Smooth muscle cell (in vitro differentiated cells): ENCODE measurements around the gene TMPRSS9. TPM values are rescaled to one million over a fixed set of nuclear protein-coding genes. Genes with fewer than 3 reads are reported as not detected.

ENCODE experiments used
- DNase-seq: peaks from one replicate; lab custom pipeline; 2025; ENCODE audit not compliant: unreplicated experiment; lab: John Stamatoyannopoulos, UW
- H2AFZ ChIP-seq: fragments of 200-600 bp; sonication (generic); 2 replicates; pipeline ENCODE4 v1.6.0; 2016; ENCODE audit warnings: antibody characterized with exemption, low read depth, mild to moderate bottlenecking
- H3F3A ChIP-seq: fragments of 200-600 bp; sonication (generic); 2 replicates; pipeline ENCODE4 v1.6.0; 2017; ENCODE audit warnings: antibody characterized with exemption, low read depth
- H3K27ac ChIP-seq: fragments of 200-600 bp; sonication (generic); 2 replicates; pipeline ENCODE4 v1.5.1; 2016; ENCODE audit warnings: low read depth, mild to moderate bottlenecking
- H3K27me3 ChIP-seq: fragments of 200-600 bp; sonication (generic); 2 replicates; pipeline ENCODE4 v1.6.1; 2016; ENCODE audit warnings: low read depth, mild to moderate bottlenecking
- H3K36me3 ChIP-seq: fragments of 200-600 bp; sonication (generic); 2 replicates; pipeline ENCODE4 v1.5.1; 2016; ENCODE audit warnings: low read depth
- H3K4me1 ChIP-seq: fragments of 200-600 bp; sonication (generic); 2 replicates; pipeline ENCODE4 v1.5.1; 2016; ENCODE audit warnings: low read depth
- H3K4me2 ChIP-seq: fragments of 200-600 bp; sonication (generic); 2 replicates; pipeline ENCODE4 v1.6.0; 2016; ENCODE audit warnings: mild to moderate bottlenecking
- H3K4me3 ChIP-seq: fragments of 200-600 bp; sonication (generic); 2 replicates; pipeline ENCODE4 v1.5.1; 2016; ENCODE audit warnings: mild to moderate bottlenecking
- H3K79me2 ChIP-seq: fragments of 200-600 bp; sonication (generic); 2 replicates; pipeline ENCODE4 v1.6.0; 2016; ENCODE audit warnings: low read depth, mild to moderate bottlenecking
- H3K9ac ChIP-seq: fragments of 200-600 bp; sonication (generic); 2 replicates; pipeline ENCODE4 v1.6.0; 2016; ENCODE audit warnings: low read depth
- H3K9me3 ChIP-seq: fragments of 200-600 bp; sonication (generic); replicated peaks from 2 replicates; pipeline ENCODE4 v1.5.1; 2016; ENCODE audit warnings: low read depth
- H4K20me1 ChIP-seq: fragments of 200-600 bp; sonication (generic); 2 replicates; pipeline ENCODE4 v1.6.0; 2016; ENCODE audit warnings: low read depth
- CTCF ChIP-seq: fragments of 200-600 bp; sonication (generic); IDR thresholded peaks from 2 replicates; pipeline ENCODE4 v1.5.1; 2017; ENCODE audit warnings: borderline replicate concordance, mild to moderate bottlenecking, antibody characterized with exemption; ENCODE audit not compliant: insufficient read depth, poor library complexity, severe bottlenecking
- WGBS: methylation state at CpG from one replicate; pipeline ENCODE4 v1.1.7; 2016; ENCODE audit warnings: low lambda C conversion rate; 5-methylcytosine and 5-hydroxymethylcytosine counted together
- polyA plus RNA-seq: library from polyadenylated mRNA; unstranded; fragments of >200 nt; fragmentation: Nextera tagmentation; extraction: Ambion mirVana; gene quantifications from 2 replicates; pipeline ENCODE4 v1.2.1, GENCODE V29; 2016
- total RNA-seq: library from RNA; depleted of rRNA; stranded (reverse); fragments of >200 nt; gene quantifications from 2 replicates; pipeline ENCODE4 v1.2.3, GENCODE V29; 2014

Gene TMPRSS9
- total and polyA plus RNA-seq, 2 experiments from 2014 or later = 0.05 TPM; not detected in 1

- H3K4me3 ChIP-seq = no peak overlapping the region
- no peaks in the 10 kb centered on the region for H3K36me3 ChIP-seq
- 89% methylated on average over 13 of the region's 13 CpGs for WGBS
- TF ChIP-seq CTCF = no peak
- no peak overlapping the region for H2AFZ ChIP-seq
- no peaks in the 10 kb centered on the region for H3K27me3 ChIP-seq
- no peak overlapping the region for H3K9ac ChIP-seq
- no peaks in the 10 kb centered on the region for H3F3A ChIP-seq
- no peaks in the 10 kb centered on the region for H3K79me2 ChIP-seq
- H3K9me3 ChIP-seq = peaks cover 5% of the 10 kb centered on the region
- no peaks in the 10 kb centered on the region for H3K4me1 ChIP-seq
- DNase-seq = no peak
- no peak overlapping the region for H3K4me2 ChIP-seq
- H4K20me1 ChIP-seq = no peaks in the 10 kb centered on the region
- H3K27ac ChIP-seq = no peak overlapping the region
Measured at GRCh38 chr19:2382530-2383222, 22.6 kb downstream of the TMPRSS9 start.

GRCh38 chr19:2385053-2385721 lies 25.1 kb downstream of the TMPRSS9 start:
- TF ChIP-seq CTCF = no peak
- Histone ChIP-seq H3K9ac (no peak overlapping the region), H3K27me3 (no peaks in the 10 kb centered on the region), H3K27ac (no peak overlapping the region), H3K4me2 (peak overlapping the region; percentile 59), H3K4me1 (no peaks in the 10 kb centered on the region), H3K9me3 (peaks cover 5% of the 10 kb centered on the region), H3K36me3 (no peaks in the 10 kb centered on the region), H4K20me1 (no peaks in the 10 kb centered on the region), H3K79me2 (no peaks in the 10 kb centered on the region), H3K4me3 (peak overlapping the region; percentile 21), H3F3A (no peaks in the 10 kb centered on the region), H2AFZ (no peak overlapping the region)
- peak; percentile 3 for DNase-seq
- 27% methylated on average over 21 of the region's 37 CpGs for WGBS

GRCh38 chr19:2387367-2388288 lies 27.6 kb downstream of the TMPRSS9 start:
- no peaks in the 10 kb centered on the region for H4K20me1 ChIP-seq
- no peaks in the 10 kb centered on the region for H3K27me3 ChIP-seq
- no peaks in the 10 kb centered on the region for H3K36me3 ChIP-seq
- H2AFZ ChIP-seq = no peak overlapping the region
- no peaks in the 10 kb centered on the region for H3K79me2 ChIP-seq
- H3K9me3 ChIP-seq = no peaks in the 10 kb centered on the region
- no peak for TF ChIP-seq CTCF
- H3K4me3 ChIP-seq = no peak overlapping the region
- 76% methylated on average over 20 of the region's 20 CpGs for WGBS
- no peak overlapping the region for H3K4me2 ChIP-seq
- DNase-seq = no peak
- no peaks in the 10 kb centered on the region for H3F3A ChIP-seq
- no peak overlapping the region for H3K9ac ChIP-seq
- no peaks in the 10 kb centered on the region for H3K4me1 ChIP-seq
- H3K27ac ChIP-seq = no peak overlapping the region
